Colonic mucosa (tissue), 4 donors: ENCODE data around the gene TM9SF3. TPM values are rescaled to one million over a fixed set of nuclear protein-coding genes. Genes with fewer than 3 reads are reported as not detected.
A peak's percentile ranks its signal among the peaks of the same experiment; 100 is the strongest.

ENCODE experiments used
- DNase-seq: peaks from one replicate; pipeline ENCODE4 v3.0.0-alpha.2; 2020
- H3K27ac ChIP-seq: fragments of 200-600 bp; one replicate; pipeline ENCODE4 v1.8.0; 2021
- H3K27me3 ChIP-seq: fragments of 200-600 bp; one replicate; pipeline ENCODE4 v1.8.0; 2021
- H3K36me3 ChIP-seq: fragments of 200-600 bp; one replicate; pipeline ENCODE4 v1.8.0; 2021
- H3K4me1 ChIP-seq: fragments of 200-600 bp; one replicate; pipeline ENCODE4 v1.8.0; 2021; ENCODE audit warnings: mild to moderate bottlenecking
- H3K4me3 ChIP-seq: fragments of 200-600 bp; one replicate; pipeline ENCODE4 v1.8.0; 2021
- H3K9ac ChIP-seq, 2 donors: one replicate each; pipeline ENCODE4 v1.7.0; 2013; ENCODE audit warnings: control low read depth in 2 of 2, low read depth in 2 of 2, low read length in 2 of 2
- H3K9me3 ChIP-seq: fragments of 200-600 bp; one replicate; pipeline ENCODE4 v1.8.0; 2021
- CTCF ChIP-seq: fragments of 200-600 bp; IDR thresholded peaks from one replicate; pipeline ENCODE4 v1.8.0; 2022; ENCODE audit warnings: antibody characterized with exemption, mild to moderate bottlenecking
- intact Hi-C: fragments of 100-400 bp; cut with DNase I; formaldehyde crosslinking; loops from one replicate; pipeline ENCODE4 v1.14.1; 2022
- total RNA-seq, 2 donors: library from RNA; stranded (reverse); fragmentation: NEBNext Ultra II Directional in 1 of 2; extraction: Animal tissue kit (Norgen Biotek cat#: 25700) in 1 of 2; gene quantifications; one replicate each; pipeline ENCODE4 v1.2.1, GENCODE V29; 2021
- donor health status: healthy.
- donor health status: DM: no; HTN: no; CAD: no.
- donor health status: DM: no; HTN: no; CAD: no.

Gene TM9SF3
- total RNA-seq, 2 donors from 2014 or later, result 285 to 392 TPM

GRCh38 chr10:96470116-96470743, 116.6 kb downstream of the TM9SF3 start:
- no peak overlapping the region for H3K9ac ChIP-seq
- DNase-seq, result no peak
- H3K4me1 ChIP-seq, result no peaks in the 10 kb centered on the region
- TF ChIP-seq CTCF, result peak; percentile 45
- H3K4me3 ChIP-seq, result no peak overlapping the region
- no peak overlapping the region for H3K27ac ChIP-seq
- H3K9me3 ChIP-seq, result no peaks in the 10 kb centered on the region
- H3K27me3 ChIP-seq, result no peaks in the 10 kb centered on the region
- no peaks in the 10 kb centered on the region for H3K36me3 ChIP-seq
- intact Hi-C loops, result no loop called here

GRCh38 chr10:96468845-96469244, 118.0 kb downstream of the TM9SF3 start:
- Histone ChIP-seq H3K4me1 (no peaks in the 10 kb centered on the region), H3K4me3 (no peak overlapping the region), H3K9ac (no peak overlapping the region), H3K9me3 (no peaks in the 10 kb centered on the region), H3K36me3 (no peaks in the 10 kb centered on the region), H3K27ac (no peak overlapping the region), H3K27me3 (no peaks in the 10 kb centered on the region)
- no peak for TF ChIP-seq CTCF
- no peak for DNase-seq
- intact Hi-C loops, result no loop called here

Other genes with a start within 250 kb of the TM9SF3 start
- gene OPALIN, start 228.0 kb downstream of the TM9SF3 start, total RNA-seq, result not detected
- gene TLL2, start 73.1 kb downstream of the TM9SF3 start, total RNA-seq, result under 1 TPM; 0.30 to 0.45 TPM
- gene PIK3AP1, start 133.5 kb upstream of the TM9SF3 start, total RNA-seq, result 10 to 100 TPM; 10.9 to 12.4 TPM
- gene LCOR, start 245.3 kb upstream of the TM9SF3 start, total RNA-seq, result 10 to 100 TPM; 58.6 to 73.1 TPM